GM12865 (cell line): ENCODE measurements around the gene EXOC4.
A peak's percentile ranks its signal among the peaks of the same experiment; 100 is the strongest.
"Not testable (repeated sequence)": the region's sequence is repeated elsewhere in the genome, so short reads cannot be mapped to it uniquely, and the experiment has no call there.

ENCODE experiments used
- DNase-seq: peaks from one replicate; pipeline ENCODE4 v3.0.0; 2010; ENCODE audit warnings: low read depth
- H3K4me3 ChIP-seq: 2 replicates; pipeline ENCODE4 v1.5.1; 2011; ENCODE audit warnings: mild to moderate bottlenecking, low read depth, low read length, control low read depth
- CTCF ChIP-seq: IDR thresholded peaks from 2 replicates; pipeline ENCODE4 v1.5.1; 2011; ENCODE audit warnings: low read length, control low read depth, low read depth, inconsistent platforms; ENCODE audit not compliant: insufficient read depth; ENCODE audit errors: missing control alignments

EXOC4 gene

DNA sequence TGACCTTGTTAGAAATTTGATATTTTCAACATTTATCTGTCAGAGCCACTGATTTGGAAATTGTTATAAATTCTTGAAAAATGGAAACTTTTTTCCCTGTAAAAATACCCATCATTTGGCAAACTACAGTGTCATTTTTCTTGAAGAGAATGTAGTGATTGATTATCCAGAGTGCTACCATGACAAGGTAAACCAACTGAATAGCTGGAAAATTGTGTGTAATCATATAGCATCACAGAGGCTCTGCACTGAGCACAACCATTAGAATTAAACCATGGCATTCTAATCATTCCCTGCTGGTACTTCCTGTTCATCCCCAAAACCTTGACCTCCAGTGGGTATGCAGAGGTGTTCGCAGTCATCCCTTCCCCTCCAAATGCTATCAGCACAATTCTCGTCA is 633.9 kb downstream of the EXOC4 start:
- TF ChIP-seq CTCF = no peak
- H3K4me3 ChIP-seq = no peak overlapping the region
- no peak for DNase-seq

DNA sequence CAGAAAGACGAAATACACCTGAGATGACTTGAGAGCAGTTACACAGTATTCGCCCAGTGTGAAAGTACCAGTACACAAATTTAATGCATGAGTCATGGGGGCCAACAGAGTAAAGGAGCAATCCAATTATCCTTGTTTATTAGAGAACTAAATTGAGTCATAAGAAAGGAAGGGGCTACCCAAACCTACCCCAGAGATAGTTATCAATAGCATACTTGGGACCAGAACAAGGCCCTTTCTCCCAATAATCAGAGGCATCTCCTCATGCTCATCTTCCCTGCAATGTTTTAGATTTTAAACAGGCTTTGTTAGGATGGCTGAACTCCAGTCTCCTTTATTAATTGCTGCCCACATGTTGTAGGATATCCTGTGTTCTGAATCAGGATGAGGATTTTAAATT is 634.6 kb downstream of the EXOC4 start:
- no peak for DNase-seq
- H3K4me3 ChIP-seq = no peak overlapping the region
- no peak for TF ChIP-seq CTCF

DNA sequence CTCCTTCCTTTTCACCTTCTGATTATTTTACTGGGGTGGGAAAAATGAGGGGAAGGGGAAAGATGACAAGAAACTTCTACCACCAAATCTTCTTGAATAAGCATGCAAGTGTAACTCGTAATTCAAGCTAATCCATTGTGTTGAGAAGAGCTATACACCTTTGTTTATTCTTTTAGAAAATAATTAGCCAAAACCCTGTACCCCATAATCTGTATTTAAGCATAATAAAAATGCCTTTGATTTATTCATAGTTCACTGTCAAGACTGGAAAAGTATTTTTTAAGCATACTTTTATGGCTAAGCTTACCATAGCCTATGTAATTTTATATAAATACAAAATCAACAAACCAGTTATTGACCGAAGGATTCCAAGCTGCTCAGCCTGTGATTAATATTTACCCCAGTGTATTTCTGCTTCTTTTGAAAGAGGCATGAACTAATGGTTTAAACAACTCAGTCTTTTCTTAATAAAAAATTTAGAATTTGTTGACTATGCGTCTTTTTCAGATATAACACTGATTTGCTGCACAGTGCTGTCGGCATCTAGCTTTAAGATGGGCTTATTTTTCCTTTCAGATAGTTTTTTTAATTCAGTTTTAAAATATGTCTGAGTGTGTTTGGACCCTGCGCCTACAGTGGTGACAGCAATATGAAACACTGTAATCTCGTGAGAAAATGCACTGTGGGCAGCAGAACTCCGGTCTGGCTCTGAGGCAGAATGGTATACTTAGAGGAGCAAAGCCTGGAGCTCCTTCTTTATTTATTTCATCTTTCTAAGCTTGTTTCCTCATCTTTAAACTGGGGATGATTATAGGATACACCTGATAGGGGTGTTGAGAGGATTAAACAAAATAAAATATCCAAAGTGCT is 635.4 kb downstream of the EXOC4 start:
- no peak overlapping the region for H3K4me3 ChIP-seq
- no peak for TF ChIP-seq CTCF
- DNase-seq = no peak

DNA sequence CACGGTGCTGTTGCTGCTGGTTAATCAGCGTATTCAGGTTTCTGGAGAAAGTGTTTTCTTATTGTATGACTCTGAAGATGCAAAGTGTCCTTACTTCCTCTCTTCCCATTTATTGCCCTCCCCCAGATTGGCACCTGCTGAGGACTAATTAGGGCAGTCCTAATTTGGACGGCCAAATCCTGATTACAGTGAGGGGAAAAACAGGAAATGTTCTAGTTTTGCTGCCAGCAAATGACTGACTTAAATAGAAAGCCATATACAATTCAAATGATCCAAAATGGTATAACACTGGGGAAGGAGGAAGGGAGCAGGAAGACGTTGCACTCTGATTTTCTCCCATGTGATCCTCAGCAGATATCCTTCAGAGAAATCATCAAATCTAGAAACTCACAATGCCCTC is 651.9 kb downstream of the EXOC4 start:
- no peak for TF ChIP-seq CTCF
- DNase-seq = no peak
- no peak overlapping the region for H3K4me3 ChIP-seq

DNA sequence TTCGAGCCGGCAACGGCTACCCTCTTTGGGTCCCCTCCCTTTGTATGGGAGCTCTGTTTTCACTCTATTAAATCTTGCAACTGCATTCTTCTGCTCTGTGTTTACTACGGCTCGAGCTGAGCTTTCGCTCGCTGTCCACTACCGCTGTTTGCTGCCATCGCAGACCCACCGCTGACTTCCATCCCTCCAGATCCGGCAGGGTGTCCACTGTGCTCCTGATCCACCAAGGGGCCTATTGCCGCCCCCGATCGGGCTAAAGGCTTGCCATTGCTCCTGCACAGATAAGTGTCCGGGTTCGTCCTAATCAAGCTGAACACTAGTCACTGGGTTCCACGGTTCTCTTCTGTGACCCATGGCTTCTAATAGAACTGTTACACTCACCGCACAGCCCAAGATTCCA is 653.7 kb downstream of the EXOC4 start:
- DNase-seq, H3K4me3 ChIP-seq: not testable (repeated sequence)

DNA sequence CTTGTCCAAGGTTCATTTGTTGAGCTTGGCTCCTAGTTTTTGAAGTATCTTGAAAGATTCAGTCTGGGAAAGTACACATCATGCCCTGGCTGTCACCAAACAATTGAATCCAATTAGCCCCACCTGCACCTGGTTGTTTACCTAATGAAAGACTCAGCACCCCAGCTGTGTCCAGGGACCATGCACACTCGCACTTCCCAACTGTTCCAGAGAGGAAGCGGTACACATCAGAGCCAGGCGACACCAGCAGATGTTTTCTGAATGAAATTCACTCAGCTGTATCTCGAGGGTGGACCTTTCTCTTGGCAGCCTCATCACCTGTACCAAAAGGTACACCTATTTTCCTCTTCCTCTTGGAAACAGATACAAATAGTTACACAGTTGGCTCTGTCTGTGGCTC is 657.9 kb downstream of the EXOC4 start:
- DNase-seq = no peak
- H3K4me3 ChIP-seq = no peak overlapping the region
- no peak for TF ChIP-seq CTCF

DNA sequence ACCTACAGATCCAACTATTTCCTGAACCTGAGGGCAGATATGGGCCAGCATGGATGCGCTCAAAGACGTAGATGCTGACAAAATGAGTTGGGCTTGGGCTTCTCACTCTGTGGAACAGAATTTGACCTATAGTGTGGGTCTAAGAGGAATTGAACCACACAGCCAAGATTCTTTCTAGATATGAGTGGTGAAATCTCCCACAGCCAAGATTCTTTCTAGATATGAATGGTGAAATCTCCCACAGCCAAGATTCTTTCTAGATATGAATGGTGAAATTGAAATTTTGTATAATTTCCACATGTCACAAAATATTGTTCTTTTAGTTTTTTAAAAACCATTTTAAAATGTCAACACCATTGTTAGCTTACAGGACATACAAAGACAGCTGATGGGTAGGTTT is 658.8 kb downstream of the EXOC4 start:
- no peak overlapping the region for H3K4me3 ChIP-seq
- TF ChIP-seq CTCF = no peak
- peak; percentile 63 for DNase-seq
